Rectal smooth muscle tissue (tissue), 1 donor: ENCODE data around the gene EFHD2.
"Not testable (repeated sequence)": the region's sequence is repeated elsewhere in the genome, so short reads cannot be mapped to it uniquely, and the experiment has no call there.

Source experiments
- H3K27ac ChIP-seq: one replicate; pipeline ENCODE4 v1.7.0; 2013; ENCODE audit warnings: low read depth, low read length, inconsistent platforms
- H3K27me3 ChIP-seq: one replicate; pipeline ENCODE4 v1.7.0; 2013; ENCODE audit warnings: low read length; ENCODE audit not compliant: control insufficient read depth, insufficient read depth
- H3K36me3 ChIP-seq: one replicate; pipeline ENCODE4 v1.7.0; 2013; ENCODE audit warnings: low read length; ENCODE audit not compliant: control insufficient read depth, insufficient read depth
- H3K4me1 ChIP-seq: one replicate; pipeline ENCODE4 v1.7.0; 2013; ENCODE audit warnings: low read length; ENCODE audit not compliant: control insufficient read depth, insufficient read depth
- H3K4me3 ChIP-seq: one replicate; pipeline ENCODE4 v1.7.0; 2013; ENCODE audit warnings: low read length
- H3K9ac ChIP-seq: one replicate; pipeline ENCODE4 v1.7.0; 2013; ENCODE audit warnings: low read length

EFHD2 gene

DNA sequence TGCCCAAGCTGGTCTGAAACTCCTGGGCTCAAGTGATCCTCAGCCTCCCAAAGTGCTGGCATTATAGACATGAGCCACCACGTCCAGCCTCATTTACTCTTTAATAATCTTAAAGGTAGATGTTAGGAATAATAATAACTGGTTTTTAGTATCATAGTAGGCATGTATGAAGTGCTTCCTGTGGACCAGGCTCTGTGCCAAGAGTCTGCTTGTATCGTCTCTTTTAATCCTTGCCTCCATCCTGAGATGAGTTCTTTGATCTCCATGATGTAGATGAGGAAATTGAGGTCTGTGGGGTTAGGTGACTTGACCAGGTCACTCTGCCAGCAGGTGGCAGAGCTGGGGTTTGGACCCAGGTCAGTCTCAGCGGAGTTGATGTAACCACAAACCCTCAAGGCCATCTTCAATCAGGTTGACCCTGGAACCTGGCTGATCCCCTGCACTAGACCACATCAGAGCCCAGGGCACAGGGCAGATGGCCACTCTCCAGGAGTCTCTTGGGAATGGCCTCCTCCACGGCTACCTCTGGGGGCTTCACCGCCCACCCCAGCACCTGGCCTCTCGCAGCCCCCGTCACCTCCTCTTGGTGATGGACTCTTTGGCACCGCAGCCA is 11.3 kb downstream of the EFHD2 start:
- H3K27ac ChIP-seq, result no peak overlapping the region
- H3K9ac ChIP-seq, result no peak overlapping the region
- no peaks in the 10 kb centered on the region for H3K36me3 ChIP-seq
- peak overlapping the region; percentile 13 for H3K4me3 ChIP-seq
- peaks cover 16% of the 10 kb centered on the region for H3K4me1 ChIP-seq
- no peaks in the 10 kb centered on the region for H3K27me3 ChIP-seq

DNA sequence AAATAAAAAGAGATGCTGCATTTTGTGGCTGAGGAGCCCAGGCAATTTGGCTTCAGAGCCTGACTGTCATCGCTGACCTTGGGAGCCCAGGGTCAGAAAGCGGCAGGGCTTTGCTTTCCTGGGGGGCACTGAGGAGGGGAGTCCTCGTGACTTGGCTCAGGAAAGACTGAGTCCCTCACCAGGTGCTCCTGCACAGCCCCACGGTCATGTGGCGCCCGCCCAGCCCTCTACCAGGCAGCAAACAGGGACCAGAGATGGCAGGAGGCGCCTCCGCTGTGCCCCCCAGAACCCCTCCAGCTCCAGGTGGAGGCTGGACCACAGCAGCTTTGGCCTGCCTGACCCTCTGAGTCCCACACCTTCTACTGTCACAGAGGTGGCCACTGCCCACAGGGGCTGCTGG is 13.2 kb downstream of the EFHD2 start:
- peaks cover 24% of the 10 kb centered on the region for H3K4me1 ChIP-seq
- no peak overlapping the region for H3K27ac ChIP-seq
- no peak overlapping the region for H3K9ac ChIP-seq
- H3K4me3 ChIP-seq, result no peak overlapping the region
- no peaks in the 10 kb centered on the region for H3K36me3 ChIP-seq
- no peaks in the 10 kb centered on the region for H3K27me3 ChIP-seq

DNA sequence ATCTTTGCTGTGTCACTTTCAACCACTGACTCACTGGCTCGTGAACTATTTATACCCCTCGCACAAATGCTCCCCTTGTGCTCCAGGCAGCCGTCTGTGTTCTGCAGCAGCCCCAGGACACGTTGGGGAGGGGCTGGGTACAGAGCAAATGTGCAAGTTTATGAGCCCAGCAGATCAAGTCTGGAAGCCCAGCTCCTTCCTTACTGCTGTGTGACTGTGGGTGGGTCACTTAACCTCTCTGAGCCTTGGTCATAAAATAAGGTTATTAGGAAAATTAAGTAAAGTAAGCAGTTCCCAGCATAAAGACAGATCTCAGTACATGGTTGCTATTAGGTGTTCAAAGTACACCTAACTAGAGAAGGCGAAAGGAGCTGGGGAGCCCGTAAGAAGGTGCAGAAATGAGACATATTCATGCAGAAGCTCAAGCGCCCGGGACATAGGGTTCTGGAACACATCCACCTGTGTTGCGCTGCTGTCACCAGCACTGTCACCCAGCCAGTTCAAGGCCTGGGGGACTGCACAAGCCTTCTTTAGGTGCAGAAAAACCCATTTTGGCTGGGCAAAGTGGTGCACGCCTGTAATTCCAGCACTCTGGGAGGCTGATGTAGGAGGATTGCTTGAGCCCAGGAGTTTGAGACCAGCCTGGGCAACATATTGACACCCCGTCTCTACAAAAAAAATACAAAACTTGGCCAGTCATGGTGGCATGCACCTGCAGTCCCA is 13.8 kb downstream of the EFHD2 start:
- Histone ChIP-seq H3K4me3 (no peak overlapping the region), H3K36me3 (no peaks in the 10 kb centered on the region), H3K27me3 (no peaks in the 10 kb centered on the region), H3K4me1 (peaks cover 24% of the 10 kb centered on the region), H3K27ac (no peak overlapping the region), H3K9ac (peak overlapping the region; percentile 4)

DNA sequence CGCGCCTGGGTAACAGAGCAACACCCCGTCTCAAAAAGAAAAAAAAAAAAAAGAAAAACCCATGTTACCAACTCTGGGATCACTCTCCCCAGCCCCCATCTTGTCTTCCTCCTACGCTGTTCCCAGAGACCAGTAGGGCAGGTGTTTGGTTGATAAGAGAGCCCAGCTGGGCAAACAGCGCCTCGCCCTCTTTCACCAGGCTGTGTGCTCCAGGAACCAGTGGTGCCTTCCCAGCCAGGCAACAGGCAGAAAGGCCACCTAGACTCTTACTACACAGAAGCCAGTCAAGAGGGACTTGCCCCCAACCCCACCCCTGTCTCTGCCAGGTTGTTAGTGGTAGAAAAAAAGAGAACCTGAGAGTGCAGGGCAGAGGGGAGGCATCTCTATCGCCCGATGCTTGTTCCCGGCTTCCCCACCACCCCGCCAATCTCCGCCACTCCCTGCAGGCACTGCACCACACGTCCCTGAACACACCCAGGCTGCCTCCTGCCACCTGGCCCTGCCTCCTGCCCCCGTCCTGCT is 14.5 kb downstream of the EFHD2 start:
- no peak overlapping the region for H3K27ac ChIP-seq
- H3K36me3 ChIP-seq, result peaks cover 1% of the 10 kb centered on the region
- H3K9ac ChIP-seq, result no peak overlapping the region
- no peaks in the 10 kb centered on the region for H3K27me3 ChIP-seq
- no peak overlapping the region for H3K4me3 ChIP-seq
- H3K4me1 ChIP-seq, result peaks cover 19% of the 10 kb centered on the region

DNA sequence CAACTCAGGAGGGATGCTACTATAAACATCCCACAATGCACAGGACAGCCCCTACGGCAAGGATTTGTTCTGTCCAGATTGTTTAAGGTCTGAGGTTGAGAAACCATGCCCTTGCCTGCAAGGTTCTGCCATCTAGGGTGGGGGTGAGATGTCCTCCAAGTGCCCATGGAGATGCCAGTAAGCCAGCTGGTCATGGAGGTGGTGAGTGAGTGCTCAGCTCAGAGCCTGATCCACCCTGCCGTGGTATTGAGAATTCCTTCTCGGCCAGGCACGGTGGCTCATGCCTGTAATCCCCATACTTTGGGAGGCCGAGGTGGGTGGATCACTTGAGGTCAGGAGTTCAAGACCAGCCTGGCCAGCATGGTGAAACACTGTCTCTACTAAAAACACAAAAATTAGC is 15.3 kb downstream of the EFHD2 start:
- Histone ChIP-seq H3K9ac (peak overlapping the region; percentile 3), H3K4me3 (peak overlapping the region; percentile 3), H3K36me3 (peaks cover 7% of the 10 kb centered on the region), H3K27ac (no peak overlapping the region), H3K4me1 (peaks cover 18% of the 10 kb centered on the region), H3K27me3 (no peaks in the 10 kb centered on the region)

DNA sequence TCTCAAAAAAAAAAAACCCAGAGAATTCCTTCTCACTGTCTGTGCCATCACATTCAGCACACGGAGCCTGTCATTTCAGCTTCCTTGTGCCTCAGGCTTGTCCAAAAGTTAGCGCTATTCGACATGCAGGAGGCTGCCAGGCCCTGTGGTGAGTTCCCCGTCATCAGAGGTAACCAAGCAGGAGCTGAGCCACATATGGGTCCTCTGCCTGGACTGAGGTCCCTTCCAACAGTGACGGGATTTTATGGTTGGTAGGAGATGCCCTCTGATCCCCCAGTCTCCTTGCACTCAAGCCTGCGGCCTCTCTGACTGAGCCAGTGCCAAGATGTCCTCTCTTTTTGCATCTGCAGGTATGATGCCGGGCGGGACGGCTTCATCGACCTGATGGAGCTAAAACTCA is 15.8 kb downstream of the EFHD2 start:
- Histone ChIP-seq H3K36me3 (peaks cover 7% of the 10 kb centered on the region), H3K4me1 (peaks cover 18% of the 10 kb centered on the region), H3K27me3 (no peaks in the 10 kb centered on the region), H3K9ac (no peak overlapping the region), H3K4me3 (no peak overlapping the region), H3K27ac (no peak overlapping the region)

DNA sequence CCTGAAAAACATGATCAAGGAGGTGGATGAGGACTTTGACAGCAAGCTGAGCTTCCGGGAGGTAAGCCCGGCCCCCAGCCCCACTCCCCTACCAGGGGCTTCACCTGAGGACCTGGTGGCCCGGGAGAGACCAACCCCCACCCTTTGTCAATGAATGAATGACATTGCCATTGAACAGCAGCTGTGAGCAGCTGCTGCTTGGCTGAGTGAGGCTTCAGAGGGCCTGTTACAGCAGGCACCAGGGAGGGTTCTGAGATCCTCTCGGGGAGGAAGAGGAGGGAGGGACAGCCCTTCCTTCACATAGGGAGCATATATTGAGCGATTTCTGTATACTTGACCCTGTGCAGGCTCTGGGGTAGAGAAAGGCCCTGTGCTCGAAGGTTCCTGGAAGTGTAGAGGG is 16.3 kb downstream of the EFHD2 start:
- Histone ChIP-seq H3K4me1 (peaks cover 18% of the 10 kb centered on the region), H3K36me3 (peaks cover 7% of the 10 kb centered on the region), H3K27ac (no peak overlapping the region), H3K4me3 (no peak overlapping the region), H3K27me3 (no peaks in the 10 kb centered on the region), H3K9ac (no peak overlapping the region)

DNA sequence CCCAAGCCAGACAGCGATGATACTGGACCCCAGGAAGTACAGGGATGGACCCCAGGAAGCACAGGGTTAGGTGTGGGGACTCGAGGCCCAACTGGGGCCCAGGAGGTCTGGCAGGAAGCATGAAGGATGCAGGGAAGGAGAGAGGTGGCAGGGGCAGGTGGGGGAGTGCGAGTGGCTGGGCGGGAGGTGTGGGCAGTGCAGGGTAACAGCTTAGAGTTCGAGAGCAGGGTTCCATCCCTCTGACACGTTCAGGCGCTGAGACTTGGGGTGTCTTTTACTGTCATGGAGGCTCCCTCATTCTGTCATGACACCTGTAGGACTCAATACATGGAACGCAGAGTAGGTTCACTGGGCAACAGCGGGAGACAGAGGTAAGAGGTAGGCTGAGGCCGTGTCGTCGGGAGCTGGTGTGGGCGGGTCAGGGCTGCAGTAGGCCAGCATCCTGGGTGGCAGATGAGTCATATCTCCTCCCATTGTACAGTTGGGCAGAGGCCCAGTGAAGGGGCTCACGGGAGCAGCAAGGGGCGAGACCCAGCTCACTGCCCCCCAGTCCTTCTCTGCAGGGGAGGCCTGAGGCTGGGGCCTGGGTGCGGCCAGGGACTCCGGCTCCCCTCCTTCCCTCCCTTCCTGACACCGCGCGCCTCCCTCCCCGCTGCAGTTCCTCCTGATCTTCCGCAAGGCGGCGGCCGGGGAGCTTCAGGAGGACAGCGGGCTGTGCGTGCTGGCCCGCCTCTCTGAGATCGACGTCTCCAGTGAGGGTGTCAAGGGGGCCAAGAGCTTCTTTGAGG is 17.0 kb downstream of the EFHD2 start:
- Histone ChIP-seq H3K36me3 (peaks cover 7% of the 10 kb centered on the region), H3K9ac (peak overlapping the region; percentile 27), H3K4me1 (peaks cover 16% of the 10 kb centered on the region), H3K4me3 (no peak overlapping the region), H3K27me3 (no peaks in the 10 kb centered on the region), H3K27ac (peak overlapping the region; percentile 86)

DNA sequence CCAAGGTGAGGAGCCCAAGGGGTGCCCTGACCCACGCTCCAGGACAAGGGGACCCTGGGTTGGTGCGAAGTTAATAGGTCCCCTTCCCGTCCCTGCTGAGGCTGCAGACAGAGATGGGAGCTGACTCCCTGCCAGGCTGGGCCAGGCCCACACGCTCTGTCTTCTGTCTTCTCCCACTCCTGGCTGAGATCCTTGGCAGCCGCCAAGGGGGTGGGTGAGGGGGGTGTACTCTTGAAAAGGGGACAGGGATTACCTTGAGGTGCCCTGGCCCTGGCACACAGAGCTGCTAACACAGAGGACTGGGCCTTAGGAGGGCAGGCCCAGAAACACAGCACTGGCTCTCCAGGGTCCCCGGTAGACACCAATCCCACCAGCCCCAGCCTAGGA is 17.6 kb downstream of the EFHD2 start:
- Histone ChIP-seq H3K27me3 (no peaks in the 10 kb centered on the region), H3K36me3 (peaks cover 7% of the 10 kb centered on the region), H3K4me3 (no peak overlapping the region), H3K27ac (peak overlapping the region; percentile 86), H3K9ac (peak overlapping the region; percentile 27), H3K4me1 (peaks cover 16% of the 10 kb centered on the region)

DNA sequence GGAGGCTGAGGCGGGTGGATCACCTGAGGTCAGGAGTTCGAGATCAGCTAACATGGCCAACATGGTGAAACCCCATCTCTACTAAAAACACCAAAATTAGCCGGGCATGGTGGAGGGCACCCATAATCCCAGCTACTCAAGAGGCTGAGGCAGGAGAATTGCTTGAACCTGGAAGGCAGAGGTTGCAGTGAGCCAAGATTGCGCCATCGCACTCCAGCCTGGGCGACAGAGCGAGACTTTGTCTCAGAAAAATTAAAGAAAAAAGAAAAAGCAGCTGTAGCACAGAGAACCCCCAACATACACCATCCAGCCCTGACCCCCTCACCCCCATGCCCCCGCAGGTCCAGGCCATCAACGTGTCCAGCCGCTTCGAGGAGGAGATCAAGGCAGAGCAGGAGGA is 18.6 kb downstream of the EFHD2 start:
- not testable (repeated sequence) for H3K27ac ChIP-seq, H3K36me3 ChIP-seq
- peaks cover 16% of the 10 kb centered on the region for H3K4me1 ChIP-seq

DNA sequence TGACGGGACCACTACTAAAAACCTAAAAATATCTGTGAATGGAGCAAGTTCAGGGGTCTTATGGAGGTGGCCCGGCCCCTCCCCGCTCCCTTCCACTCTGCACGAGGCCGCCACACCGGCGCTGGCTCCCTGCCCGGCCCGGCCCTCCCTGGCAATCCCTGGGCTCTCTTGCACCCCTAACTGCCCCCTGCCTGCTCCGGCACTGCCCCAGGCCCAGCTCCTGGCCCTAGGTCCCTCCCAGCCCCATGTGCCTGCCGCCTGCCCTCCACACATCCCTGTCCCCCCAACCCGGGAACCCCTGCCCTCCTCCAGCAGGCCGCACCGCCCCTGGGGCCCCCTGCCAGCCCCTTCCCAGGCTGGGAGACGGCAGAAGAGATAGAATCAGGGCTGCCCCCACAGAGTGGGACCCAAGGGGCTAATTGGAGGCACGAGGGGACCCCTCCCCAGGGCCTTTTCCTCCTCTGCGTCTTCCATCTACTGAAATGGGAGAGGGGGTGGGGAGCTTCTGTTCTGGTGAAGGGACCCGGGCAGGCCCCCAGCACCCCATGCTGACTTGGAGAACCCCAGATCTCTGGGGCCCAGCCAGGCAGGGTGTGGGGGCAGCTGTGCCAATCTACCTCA is 19.2 kb downstream of the EFHD2 start:
- Histone ChIP-seq H3K36me3 (peaks cover 7% of the 10 kb centered on the region), H3K4me1 (peaks cover 16% of the 10 kb centered on the region), H3K9ac (no peak overlapping the region), H3K27ac (no peak overlapping the region), H3K27me3 (no peaks in the 10 kb centered on the region), H3K4me3 (no peak overlapping the region)

More for the DNA sequence above, 18.6 kb downstream of the EFHD2 start:
- not testable (repeated sequence) for H3K27me3 ChIP-seq, H3K4me3 ChIP-seq, H3K9ac ChIP-seq

DNA sequence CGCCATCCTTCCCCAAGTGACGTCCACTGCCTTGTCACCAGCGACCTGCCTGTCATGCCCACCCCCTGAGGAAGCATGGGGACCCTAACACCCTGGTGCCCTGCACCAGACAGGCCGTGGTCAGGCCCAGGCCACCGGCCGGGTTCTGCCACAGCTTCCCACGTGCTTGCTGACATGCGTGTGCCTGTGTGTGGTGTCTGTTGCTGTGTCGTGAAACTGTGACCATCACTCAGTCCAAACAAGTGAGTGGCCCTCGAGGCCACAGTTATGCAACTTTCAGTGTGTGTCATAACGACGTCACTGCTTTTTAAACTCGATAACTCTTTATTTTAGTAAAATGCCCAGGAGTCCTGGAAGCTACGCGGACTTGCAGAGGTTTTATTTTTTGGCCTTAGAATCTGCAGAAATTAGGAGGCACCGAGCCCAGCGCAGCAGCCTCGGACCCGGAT is 20.0 kb downstream of the EFHD2 start:
- Histone ChIP-seq H3K27me3 (no peaks in the 10 kb centered on the region), H3K36me3 (peaks cover 7% of the 10 kb centered on the region), H3K4me3 (no peak overlapping the region), H3K4me1 (peaks cover 16% of the 10 kb centered on the region), H3K9ac (no peak overlapping the region), H3K27ac (no peak overlapping the region)
